ENCODE measurements around the gene LPCAT3. TPM values are rescaled to one million over a fixed set of nuclear protein-coding genes. Genes with fewer than 3 reads are reported as not detected.
A peak's percentile ranks its signal among the peaks of the same experiment; 100 is the strongest.

The LPCAT3 gene
- total and polyA plus RNA-seq, 2 of the 13 experiments (the other 11 are each of a cell fraction or from before 2014, with no cell fraction given) = 44.5 to 64.3 TPM

- TF ChIP-seq CCDC6 (CRISPR knock-in tag; IDR thresholded peaks at IDR 0.05) (0 out of 2 replicates have a peak, but pooled peaks have one; percentile 40), CTCF (CRISPR knock-in tag; IDR thresholded peaks at IDR 0.05) (peak; percentile 87), ZNF556 (CRISPR knock-in tag; IDR thresholded peaks at IDR 0.05; ENCODE audit: borderline replicate concordance) (no peak), RXRA (CRISPR knock-in tag; IDR thresholded peaks at IDR 0.05) (peak; percentile 52), SATB2 (CRISPR knock-in tag; IDR thresholded peaks at IDR 0.05) (0 out of 2 replicates have a peak, but pooled peaks have one; percentile 67), ZNF547 (CRISPR knock-in tag; IDR thresholded peaks at IDR 0.05) (no peak), ELF1 (CRISPR knock-in tag; IDR thresholded peaks at IDR 0.05) (peak; percentile 48; the same call in 1 of the 2 replicates), MYPOP (CRISPR knock-in tag; IDR thresholded peaks at IDR 0.05) (0 out of 2 replicates have a peak, but pooled peaks have one; percentile 62), ZNF343 (CRISPR knock-in tag; IDR thresholded peaks at IDR 0.05) (no peak), GRHL1 (CRISPR knock-in tag; conservative IDR thresholded peaks at IDR 0.05) (no peak), TFDP1 (CRISPR knock-in tag; IDR thresholded peaks at IDR 0.05; ENCODE audit: borderline replicate concordance) (peak; percentile 48; the same call in 1 of the 2 replicates), ZNF256 (CRISPR knock-in tag; conservative IDR thresholded peaks at IDR 0.05) (peak; percentile 73; the same call in 1 of the 2 replicates), ZNF704 (CRISPR knock-in tag; IDR thresholded peaks at IDR 0.05; ENCODE audit: borderline replicate concordance) (0 out of 2 replicates have a peak, but pooled peaks have one; percentile 34), ELF3 (CRISPR knock-in tag; IDR thresholded peaks at IDR 0.05) (peak; percentile 34; the same call in 1 of the 2 replicates), NCOA2 (CRISPR knock-in tag; IDR thresholded peaks at IDR 0.05) (0 out of 2 replicates have a peak, but pooled peaks have one; percentile 10), ZBTB33 (CRISPR knock-in tag; IDR thresholded peaks at IDR 0.05) (peak; percentile 96)
These were observed 53.1 kb downstream of the LPCAT3 start (continued) for GRCh38 chr12:6965026-6965661.

All from HepG2 (cell line).